ENCODE measurements around the gene COLEC11.

The COLEC11 gene

DNA sequence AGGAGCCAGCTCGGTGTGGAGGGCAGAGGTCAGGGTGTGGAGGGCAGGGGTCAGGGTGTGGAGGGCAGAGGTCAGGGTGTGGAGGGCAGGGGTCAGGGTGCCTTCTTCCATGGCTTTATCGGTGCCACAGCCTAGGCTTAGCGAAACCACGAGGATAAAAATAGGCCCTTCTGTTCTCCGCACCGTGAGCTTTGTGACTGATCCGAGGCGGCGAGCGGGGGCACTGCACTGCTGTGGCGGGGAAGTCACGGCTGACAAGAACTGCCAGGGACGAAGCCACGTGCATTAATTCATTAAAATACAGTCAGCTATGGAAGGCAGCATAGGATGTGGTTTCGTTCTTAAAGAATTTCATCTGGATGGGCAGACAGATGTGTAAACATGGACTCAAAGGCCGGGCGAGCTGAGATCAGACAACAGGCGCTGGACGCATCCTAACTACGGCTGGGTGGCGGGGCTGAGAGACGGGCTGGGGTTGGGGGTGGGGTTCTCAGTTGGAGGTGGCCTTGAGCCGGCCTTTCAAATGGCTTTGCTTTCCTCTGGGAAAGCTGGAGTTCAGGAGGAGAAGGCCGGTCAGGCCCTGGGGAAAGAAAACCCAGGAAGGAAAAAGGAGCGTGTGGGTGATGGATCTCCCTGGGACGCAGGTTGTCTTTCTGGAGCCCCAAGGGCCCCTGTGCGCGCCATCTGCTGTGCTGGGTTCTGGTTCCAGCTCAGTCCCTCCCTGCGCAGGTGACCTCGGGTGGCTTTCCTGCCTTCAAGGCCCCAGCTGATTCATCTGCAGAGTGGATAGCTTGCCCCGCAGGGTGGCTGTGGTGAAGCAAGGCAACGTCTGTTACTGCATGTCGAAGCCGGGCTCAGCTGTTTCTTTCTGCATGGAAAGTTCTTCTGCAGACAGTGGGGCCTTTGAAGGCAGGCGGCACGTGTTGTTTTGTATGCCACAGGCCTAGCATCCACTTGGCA is 62.1 kb downstream of the COLEC11 start:
- TF ChIP-seq ZSCAN30 (tag by site-specific recombination; IDR thresholded peaks at IDR 0.05) (no peak), ZNF37A (tag by site-specific recombination; IDR thresholded peaks at IDR 0.05) (no peak), SALL2 (tag by site-specific recombination; IDR thresholded peaks at IDR 0.05; ENCODE audit: borderline replicate concordance) (no peak), ZNF391 (tag by site-specific recombination; IDR thresholded peaks at IDR 0.05; ENCODE audit: borderline replicate concordance, low read depth) (no peak), SCRT2 (tag by site-specific recombination; IDR thresholded peaks at IDR 0.05) (no peak), ZNF18 (tag by site-specific recombination; IDR thresholded peaks at IDR 0.05) (no peak), BCL11B (tag by site-specific recombination; IDR thresholded peaks at IDR 0.05; ENCODE audit: low read depth) (0 out of 2 replicates have a peak, but pooled peaks have one; percentile 37)
- H3K9me3 ChIP-seq (ENCODE audit: control insufficient read depth, insufficient read depth, low read depth, low read length): no peaks in the 10 kb centered on the region
- H3K4me1 ChIP-seq (ENCODE audit: control insufficient read depth, insufficient read depth, low read length): no peaks in the 10 kb centered on the region
- ChIA-PET POLR2A (no interaction called here), CTCF (interaction anchor here (0.6 to 5.8 kb wide), 3 partner anchors 8 to 337 kb away, joined by 3 to 27 read pairs (median 4); no protein-coding TSS in a partner anchor)
- H3K36me3 ChIP-seq (ENCODE audit: control insufficient read depth in 2 of 2, insufficient read depth in 1 of 2, low read length in 2 of 2): no peaks in the 10 kb centered on the region
- H3K27ac ChIP-seq (ENCODE audit: extremely low read depth, low read depth, low read length): no peak overlapping the region
- H3K4me3 ChIP-seq (ENCODE audit: low read depth, low read length): no peak overlapping the region

DNA sequence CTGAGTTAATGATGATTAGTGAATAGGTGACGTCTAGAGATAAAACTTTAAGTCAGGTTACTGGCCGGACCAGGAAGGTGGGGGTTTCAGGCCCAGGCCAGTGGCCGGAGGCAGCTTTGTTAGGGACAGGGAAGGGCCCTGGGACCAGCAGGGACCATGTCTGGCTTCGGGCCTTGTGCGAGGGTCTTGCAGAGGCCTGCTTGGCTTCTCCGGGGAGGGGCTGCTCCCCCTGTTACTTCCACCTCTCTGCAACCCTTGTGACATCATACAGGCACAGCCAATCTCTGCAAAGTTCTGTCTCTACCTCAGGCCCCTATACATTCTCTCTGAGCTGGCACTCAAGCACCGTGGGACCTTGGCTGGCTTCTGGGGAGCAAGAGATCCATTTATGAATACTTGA is 63.0 kb downstream of the COLEC11 start, which contains the start of gene ALLC:
Gene ALLC, plus strand, starts transcription at position 320 of the 400 bp plus-strand sequence. CDS start 12,958 bp downstream, outside the sequence.
- TF ChIP-seq SETDB1 (IDR thresholded peaks at IDR 0.05; ENCODE audit: insufficient read length, low read length) (no peak), ZNF624 (tag by site-specific recombination; IDR thresholded peaks at IDR 0.05) (no peak), GLIS1 (tag by site-specific recombination; IDR thresholded peaks at IDR 0.05) (no peak), ZNF571 (tag by site-specific recombination; IDR thresholded peaks at IDR 0.05) (no peak), ZNF843 (tag by site-specific recombination; IDR thresholded peaks at IDR 0.05) (no peak), ZNF692 (tag by site-specific recombination; IDR thresholded peaks at IDR 0.05) (no peak), ZNF449 (tag by site-specific recombination; IDR thresholded peaks at IDR 0.05) (no peak), ZNF140 (tag by site-specific recombination; IDR thresholded peaks at IDR 0.05) (no peak), ZNF544 (tag by site-specific recombination; IDR thresholded peaks at IDR 0.05) (no peak), OVOL3 (tag by site-specific recombination; IDR thresholded peaks at IDR 0.05) (no peak), SALL2 (tag by site-specific recombination; IDR thresholded peaks at IDR 0.05; ENCODE audit: borderline replicate concordance) (no peak), EGR2 (tag by site-specific recombination; IDR thresholded peaks at IDR 0.05; ENCODE audit: low read depth) (no peak)
- Histone ChIP-seq H3K27ac (ENCODE audit: extremely low read depth, low read depth, low read length) (no peak within 1 kb of the TSS), H3K36me3 (ENCODE audit: control insufficient read depth in 2 of 2, insufficient read depth in 1 of 2, low read length in 2 of 2) (no peaks in the 10 kb centered on the region), H3K4me3 (ENCODE audit: low read depth, low read length) (no peak within 1 kb of the TSS), H3K9me3 (ENCODE audit: control insufficient read depth, insufficient read depth, low read depth, low read length) (no peaks in the 10 kb centered on the region), H3K4me1 (ENCODE audit: control insufficient read depth, insufficient read depth, low read length) (no peaks in the 10 kb centered on the region)
- ChIA-PET POLR2A (no interaction called here), CTCF (interaction anchor here (0.6 kb wide), 1 partner anchor 337 kb away, joined by 4 read pairs; no protein-coding TSS in a partner anchor)

Measured in HEK293 (cell line).